ENCODE measurements around the gene COP1.

- TF ChIP-seq, protein P1, sequence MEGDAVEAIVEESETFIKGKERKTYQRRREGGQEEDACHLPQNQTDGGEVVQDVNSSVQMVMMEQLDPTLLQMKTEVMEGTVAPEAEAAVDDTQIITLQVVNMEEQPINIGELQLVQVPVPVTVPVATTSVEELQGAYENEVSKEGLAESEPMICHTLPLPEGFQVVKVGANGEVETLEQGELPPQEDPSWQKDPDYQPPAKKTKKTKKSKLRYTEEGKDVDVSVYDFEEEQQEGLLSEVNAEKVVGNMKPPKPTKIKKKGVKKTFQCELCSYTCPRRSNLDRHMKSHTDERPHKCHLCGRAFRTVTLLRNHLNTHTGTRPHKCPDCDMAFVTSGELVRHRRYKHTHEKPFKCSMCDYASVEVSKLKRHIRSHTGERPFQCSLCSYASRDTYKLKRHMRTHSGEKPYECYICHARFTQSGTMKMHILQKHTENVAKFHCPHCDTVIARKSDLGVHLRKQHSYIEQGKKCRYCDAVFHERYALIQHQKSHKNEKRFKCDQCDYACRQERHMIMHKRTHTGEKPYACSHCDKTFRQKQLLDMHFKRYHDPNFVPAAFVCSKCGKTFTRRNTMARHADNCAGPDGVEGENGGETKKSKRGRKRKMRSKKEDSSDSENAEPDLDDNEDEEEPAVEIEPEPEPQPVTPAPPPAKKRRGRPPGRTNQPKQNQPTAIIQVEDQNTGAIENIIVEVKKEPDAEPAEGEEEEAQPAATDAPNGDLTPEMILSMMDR (IDR thresholded peaks at IDR 0.05): no peak
- TF ChIP-seq EZH2 (IDR thresholded peaks at IDR 0.05; ENCODE audit: borderline replicate concordance, insufficient read depth, low read depth, low read length, poor library complexity, severe bottlenecking): no peak
Observed at GRCh38 chr1:175941164-175941563, 265.9 kb downstream of the COP1 start.
